ENCODE results near the gene ESRRG.

DNA sequence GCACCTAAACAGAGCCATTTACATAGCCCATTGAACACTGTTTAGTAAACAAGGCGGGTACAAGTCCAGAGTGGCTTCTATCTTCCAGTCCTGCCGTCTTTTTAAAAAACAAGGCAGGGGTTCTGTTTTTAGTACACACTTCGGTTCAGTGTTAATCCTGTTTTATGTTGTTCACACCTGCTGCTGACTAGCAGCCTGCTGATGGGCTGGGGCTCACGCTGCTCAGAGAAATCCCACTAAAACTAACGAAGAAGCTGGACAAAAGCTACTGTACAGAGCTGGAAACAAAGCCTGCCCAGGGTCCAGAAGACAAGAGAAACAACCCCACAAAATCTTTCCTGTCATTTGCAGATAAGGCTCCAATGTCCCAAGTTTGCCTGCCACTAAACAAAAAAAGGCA, 13.2 kb downstream of the ESRRG start:
- TF ChIP-seq, protein P1, sequence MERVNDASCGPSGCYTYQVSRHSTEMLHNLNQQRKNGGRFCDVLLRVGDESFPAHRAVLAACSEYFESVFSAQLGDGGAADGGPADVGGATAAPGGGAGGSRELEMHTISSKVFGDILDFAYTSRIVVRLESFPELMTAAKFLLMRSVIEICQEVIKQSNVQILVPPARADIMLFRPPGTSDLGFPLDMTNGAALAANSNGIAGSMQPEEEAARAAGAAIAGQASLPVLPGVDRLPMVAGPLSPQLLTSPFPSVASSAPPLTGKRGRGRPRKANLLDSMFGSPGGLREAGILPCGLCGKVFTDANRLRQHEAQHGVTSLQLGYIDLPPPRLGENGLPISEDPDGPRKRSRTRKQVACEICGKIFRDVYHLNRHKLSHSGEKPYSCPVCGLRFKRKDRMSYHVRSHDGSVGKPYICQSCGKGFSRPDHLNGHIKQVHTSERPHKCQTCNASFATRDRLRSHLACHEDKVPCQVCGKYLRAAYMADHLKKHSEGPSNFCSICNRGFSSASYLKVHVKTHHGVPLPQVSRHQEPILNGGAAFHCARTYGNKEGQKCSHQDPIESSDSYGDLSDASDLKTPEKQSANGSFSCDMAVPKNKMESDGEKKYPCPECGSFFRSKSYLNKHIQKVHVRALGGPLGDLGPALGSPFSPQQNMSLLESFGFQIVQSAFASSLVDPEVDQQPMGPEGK (CRISPR knock-in tag; IDR thresholded peaks at IDR 0.05; ENCODE audit: borderline replicate concordance) = no peak
- TF ChIP-seq, protein P2, sequence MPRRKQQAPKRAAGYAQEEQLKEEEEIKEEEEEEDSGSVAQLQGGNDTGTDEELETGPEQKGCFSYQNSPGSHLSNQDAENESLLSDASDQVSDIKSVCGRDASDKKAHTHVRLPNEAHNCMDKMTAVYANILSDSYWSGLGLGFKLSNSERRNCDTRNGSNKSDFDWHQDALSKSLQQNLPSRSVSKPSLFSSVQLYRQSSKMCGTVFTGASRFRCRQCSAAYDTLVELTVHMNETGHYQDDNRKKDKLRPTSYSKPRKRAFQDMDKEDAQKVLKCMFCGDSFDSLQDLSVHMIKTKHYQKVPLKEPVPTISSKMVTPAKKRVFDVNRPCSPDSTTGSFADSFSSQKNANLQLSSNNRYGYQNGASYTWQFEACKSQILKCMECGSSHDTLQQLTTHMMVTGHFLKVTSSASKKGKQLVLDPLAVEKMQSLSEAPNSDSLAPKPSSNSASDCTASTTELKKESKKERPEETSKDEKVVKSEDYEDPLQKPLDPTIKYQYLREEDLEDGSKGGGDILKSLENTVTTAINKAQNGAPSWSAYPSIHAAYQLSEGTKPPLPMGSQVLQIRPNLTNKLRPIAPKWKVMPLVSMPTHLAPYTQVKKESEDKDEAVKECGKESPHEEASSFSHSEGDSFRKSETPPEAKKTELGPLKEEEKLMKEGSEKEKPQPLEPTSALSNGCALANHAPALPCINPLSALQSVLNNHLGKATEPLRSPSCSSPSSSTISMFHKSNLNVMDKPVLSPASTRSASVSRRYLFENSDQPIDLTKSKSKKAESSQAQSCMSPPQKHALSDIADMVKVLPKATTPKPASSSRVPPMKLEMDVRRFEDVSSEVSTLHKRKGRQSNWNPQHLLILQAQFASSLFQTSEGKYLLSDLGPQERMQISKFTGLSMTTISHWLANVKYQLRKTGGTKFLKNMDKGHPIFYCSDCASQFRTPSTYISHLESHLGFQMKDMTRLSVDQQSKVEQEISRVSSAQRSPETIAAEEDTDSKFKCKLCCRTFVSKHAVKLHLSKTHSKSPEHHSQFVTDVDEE (CRISPR knock-in tag; IDR thresholded peaks at IDR 0.05) = no peak
- no peak for TF ChIP-seq TOX (CRISPR knock-in tag; IDR thresholded peaks at IDR 0.05; ENCODE audit: borderline replicate concordance)
- TF ChIP-seq ZC3H10 (CRISPR knock-in tag; IDR thresholded peaks at IDR 0.05) = no peak
- no peak for TF ChIP-seq OSR1 (CRISPR knock-in tag; IDR thresholded peaks at IDR 0.05)
- no peak for TF ChIP-seq GLIS3 (CRISPR knock-in tag; IDR thresholded peaks at IDR 0.05)
- no peak for TF ChIP-seq ARNTL (CRISPR knock-in tag; IDR thresholded peaks at IDR 0.05; ENCODE audit: borderline replicate concordance, low read depth)
- TF ChIP-seq, protein P3, sequence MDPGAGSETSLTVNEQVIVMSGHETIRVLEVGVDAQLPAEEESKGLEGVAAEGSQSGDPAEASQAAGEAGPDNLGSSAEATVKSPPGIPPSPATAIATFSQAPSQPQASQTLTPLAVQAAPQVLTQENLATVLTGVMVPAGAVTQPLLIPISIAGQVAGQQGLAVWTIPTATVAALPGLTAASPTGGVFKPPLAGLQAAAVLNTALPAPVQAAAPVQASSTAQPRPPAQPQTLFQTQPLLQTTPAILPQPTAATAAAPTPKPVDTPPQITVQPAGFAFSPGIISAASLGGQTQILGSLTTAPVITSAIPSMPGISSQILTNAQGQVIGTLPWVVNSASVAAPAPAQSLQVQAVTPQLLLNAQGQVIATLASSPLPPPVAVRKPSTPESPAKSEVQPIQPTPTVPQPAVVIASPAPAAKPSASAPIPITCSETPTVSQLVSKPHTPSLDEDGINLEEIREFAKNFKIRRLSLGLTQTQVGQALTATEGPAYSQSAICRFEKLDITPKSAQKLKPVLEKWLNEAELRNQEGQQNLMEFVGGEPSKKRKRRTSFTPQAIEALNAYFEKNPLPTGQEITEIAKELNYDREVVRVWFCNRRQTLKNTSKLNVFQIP (CRISPR knock-in tag; IDR thresholded peaks at IDR 0.05; ENCODE audit: borderline replicate concordance, low read depth) = no peak
- no peak for TF ChIP-seq ZFP3 (CRISPR knock-in tag; IDR thresholded peaks at IDR 0.05)
- TF ChIP-seq RARB (CRISPR knock-in tag; IDR thresholded peaks at IDR 0.05) = no peak
- TF ChIP-seq, protein P4, sequence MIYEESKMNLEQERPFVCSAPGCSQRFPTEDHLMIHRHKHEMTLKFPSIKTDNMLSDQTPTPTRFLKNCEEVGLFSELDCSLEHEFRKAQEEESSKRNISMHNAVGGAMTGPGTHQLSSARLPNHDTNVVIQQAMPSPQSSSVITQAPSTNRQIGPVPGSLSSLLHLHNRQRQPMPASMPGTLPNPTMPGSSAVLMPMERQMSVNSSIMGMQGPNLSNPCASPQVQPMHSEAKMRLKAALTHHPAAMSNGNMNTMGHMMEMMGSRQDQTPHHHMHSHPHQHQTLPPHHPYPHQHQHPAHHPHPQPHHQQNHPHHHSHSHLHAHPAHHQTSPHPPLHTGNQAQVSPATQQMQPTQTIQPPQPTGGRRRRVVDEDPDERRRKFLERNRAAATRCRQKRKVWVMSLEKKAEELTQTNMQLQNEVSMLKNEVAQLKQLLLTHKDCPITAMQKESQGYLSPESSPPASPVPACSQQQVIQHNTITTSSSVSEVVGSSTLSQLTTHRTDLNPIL (CRISPR knock-in tag; IDR thresholded peaks at IDR 0.05; ENCODE audit: low read depth) = no peak
- TF ChIP-seq SNAI2 (CRISPR knock-in tag; IDR thresholded peaks at IDR 0.05) = no peak

All from SK-N-SH treated with all-trans-retinoic acid at 6 μM for 48 hours (cell line).